ENCODE data around the gene CLDN3.
A peak's percentile ranks its signal among the peaks of the same experiment; 100 is the strongest.
"Not testable (repeated sequence)": the region's sequence is repeated elsewhere in the genome, so short reads cannot be mapped to it uniquely, and the experiment has no call there.

CLDN3 gene

GRCh38 chr7:73736885-73737284, 33.2 kb downstream of the CLDN3 start:
- no peak for DNase-seq (ENCODE audit: low spot score)

GRCh38 chr7:73735528-73735905, 34.6 kb downstream of the CLDN3 start:
- no peak for DNase-seq (ENCODE audit: low spot score)

GRCh38 chr7:73734619-73735527, 35.2 kb downstream of the CLDN3 start:
- DNase-seq (ENCODE audit: low spot score) = peak; percentile 91

- no peak for DNase-seq (ENCODE audit: low spot score)
These were observed 37.7 kb downstream of the CLDN3 start for GRCh38 chr7:73732397-73732796.

- DNase-seq (ENCODE audit: low spot score) = no peak
These were observed 39.6 kb downstream of the CLDN3 start for GRCh38 chr7:73730485-73730884.

- no peak for DNase-seq (ENCODE audit: low spot score)
These were observed 41.5 kb downstream of the CLDN3 start for GRCh38 chr7:73728551-73728950.

- DNase-seq (ENCODE audit: low spot score) = no peak
These were observed 42.1 kb downstream of the CLDN3 start for GRCh38 chr7:73727952-73728351.

GRCh38 chr7:73726083-73726466, 44.0 kb downstream of the CLDN3 start:
- no peak for DNase-seq (ENCODE audit: low spot score)

- no peak for DNase-seq (ENCODE audit: low spot score)
These were observed 46.3 kb downstream of the CLDN3 start for GRCh38 chr7:73723813-73724212.

- no peak for DNase-seq (ENCODE audit: low spot score)
These were observed 47.3 kb downstream of the CLDN3 start for GRCh38 chr7:73722785-73723184.

- DNase-seq (ENCODE audit: low spot score) = not testable (repeated sequence)
These were observed 47.9 kb downstream of the CLDN3 start for GRCh38 chr7:73722182-73722581.

GRCh38 chr7:73721377-73721817, 48.7 kb downstream of the CLDN3 start:
- DNase-seq (ENCODE audit: low spot score) = no peak

GRCh38 chr7:73720443-73720842, 49.6 kb downstream of the CLDN3 start:
- DNase-seq (ENCODE audit: low spot score) = not testable (repeated sequence)

GRCh38 chr7:73719806-73720169, 50.3 kb downstream of the CLDN3 start:
- DNase-seq (ENCODE audit: low spot score) = no peak
